H9 (cell line): ENCODE measurements around the gene ARID5A. TPM values are rescaled to one million over a fixed set of nuclear protein-coding genes. Genes with fewer than 3 reads are reported as not detected.

Source experiments
- DNase-seq: peaks from one replicate; pipeline ENCODE4 v3.0.0-alpha.2; 2017
- H2AFZ ChIP-seq: one replicate; pipeline ENCODE4 v1.6.1; 2013; ENCODE audit warnings: mild to moderate bottlenecking, low read length, control low read depth, moderate library complexity
- H2AK5ac ChIP-seq: 2 replicates; pipeline ENCODE4 v1.6.1; 2013; ENCODE audit warnings: low read length, control low read depth, mixed read lengths; ENCODE audit not compliant: insufficient read length
- H2BK120ac ChIP-seq: one replicate; pipeline ENCODE4 v1.6.1; 2013; ENCODE audit warnings: low read depth, mild to moderate bottlenecking, low read length, control low read depth, inconsistent platforms; ENCODE audit not compliant: poor library complexity, severe bottlenecking
- H2BK12ac ChIP-seq: 2 replicates; pipeline ENCODE4 v1.6.1; 2013; ENCODE audit warnings: low read length, control low read depth, mixed read lengths, low read depth; ENCODE audit not compliant: insufficient read length
- H2BK15ac ChIP-seq: 2 replicates; pipeline ENCODE4 v1.6.1; 2013; ENCODE audit warnings: low read depth, low read length, control low read depth
- H2BK20ac ChIP-seq: one replicate; pipeline ENCODE4 v1.6.1; 2013; ENCODE audit warnings: low read depth, mild to moderate bottlenecking, low read length, control low read depth, inconsistent platforms; ENCODE audit not compliant: poor library complexity, severe bottlenecking
- H2BK5ac ChIP-seq: 2 replicates; pipeline ENCODE4 v1.6.1; 2013; ENCODE audit warnings: low read length, control low read depth, mixed read lengths; ENCODE audit not compliant: insufficient read length
- H3K14ac ChIP-seq: 2 replicates; pipeline ENCODE4 v1.6.1; 2013; ENCODE audit warnings: low read length, control low read depth; ENCODE audit not compliant: insufficient read depth
- H3K18ac ChIP-seq: 2 replicates; pipeline ENCODE4 v1.6.1; 2013; ENCODE audit warnings: low read depth, mild to moderate bottlenecking, mixed read lengths, low read length, control low read depth; ENCODE audit not compliant: insufficient read length
- H3K23ac ChIP-seq: 2 replicates; pipeline ENCODE4 v1.6.1; 2013; ENCODE audit warnings: low read length, control low read depth, mixed read lengths, low read depth; ENCODE audit not compliant: insufficient read length
- H3K23me2 ChIP-seq: 2 replicates; pipeline ENCODE4 v1.6.1; 2013; ENCODE audit warnings: low read depth, mild to moderate bottlenecking, mixed read lengths, low read length, control low read depth; ENCODE audit not compliant: insufficient read length, poor library complexity, severe bottlenecking
- H3K27ac ChIP-seq: 2 replicates; pipeline ENCODE4 v1.5.1; 2013; ENCODE audit warnings: low read length, control low read depth, mixed read lengths, low read depth; ENCODE audit not compliant: insufficient read length
- H3K27me3 ChIP-seq: 2 replicates; pipeline ENCODE4 v1.6.1; 2013; ENCODE audit warnings: low read length, control low read depth, inconsistent platforms; ENCODE audit not compliant: insufficient read depth
- H3K4ac ChIP-seq: 2 replicates; pipeline ENCODE4 v1.6.1; 2013; ENCODE audit warnings: low read depth, mild to moderate bottlenecking, control low read depth, inconsistent platforms, low read length, moderate library complexity
- H3K4me1 ChIP-seq: 2 replicates; pipeline ENCODE4 v1.6.1; 2013; ENCODE audit warnings: low read length, control low read depth, inconsistent platforms; ENCODE audit not compliant: insufficient read depth
- H3K4me2 ChIP-seq: 2 replicates; pipeline ENCODE4 v1.6.1; 2013; ENCODE audit warnings: low read length, control low read depth, mixed read lengths; ENCODE audit not compliant: insufficient read length, insufficient read depth
- H3K56ac ChIP-seq: 2 replicates; pipeline ENCODE4 v1.6.1; 2013; ENCODE audit warnings: low read depth, mild to moderate bottlenecking, mixed read lengths, low read length, control low read depth; ENCODE audit not compliant: insufficient read length
- H3K79me1 ChIP-seq: 2 replicates; pipeline ENCODE4 v1.6.1; 2013; ENCODE audit warnings: low read depth, mild to moderate bottlenecking, moderate library complexity, low read length, control low read depth, inconsistent platforms; ENCODE audit not compliant: insufficient read depth, poor library complexity, severe bottlenecking
- H3K79me2 ChIP-seq: 2 replicates; pipeline ENCODE4 v1.6.1; 2013; ENCODE audit warnings: low read length, control low read depth, inconsistent platforms; ENCODE audit not compliant: insufficient read depth
- H3K9ac ChIP-seq: 2 replicates; pipeline ENCODE4 v1.6.1; 2013; ENCODE audit warnings: low read length, control low read depth, mixed read lengths; ENCODE audit not compliant: insufficient read length; ENCODE audit errors: extremely low read depth
- H3K9me3 ChIP-seq: one replicate; pipeline ENCODE4 v1.6.1; 2013; ENCODE audit warnings: low read depth, low read length, inconsistent platforms; ENCODE audit not compliant: control insufficient read depth
- H3T11ph ChIP-seq: one replicate; pipeline ENCODE4 v1.6.1; 2013; ENCODE audit warnings: mild to moderate bottlenecking, low read length, control low read depth, inconsistent platforms
- H4K20me1 ChIP-seq: one replicate; pipeline ENCODE4 v1.6.1; 2013; ENCODE audit not compliant: control insufficient read depth, insufficient read length, insufficient read depth
- H4K5ac ChIP-seq: 2 replicates; pipeline ENCODE4 v1.6.1; 2013; ENCODE audit warnings: low read depth, mild to moderate bottlenecking, mixed read lengths, low read length, control low read depth; ENCODE audit not compliant: insufficient read length
- H4K8ac ChIP-seq: replicated peaks from 2 replicates; pipeline ENCODE4 v1.6.1; 2013; ENCODE audit warnings: low read length, control low read depth, mixed read lengths, low read depth; ENCODE audit not compliant: insufficient read length
- H4K91ac ChIP-seq: 2 replicates; pipeline ENCODE4 v1.6.1; 2013; ENCODE audit warnings: low read depth, mild to moderate bottlenecking, moderate library complexity, mixed read lengths, low read length, control low read depth; ENCODE audit not compliant: insufficient read length
- H3K27ac Mint-ChIP-seq, 3 experiments: 2 replicates in 2 of 3; 3 replicates in 1 of 3; pipeline ENCODE4 v1.8.0; 2020 to 2021; ENCODE audit warnings: mixed read lengths in 3 of 3, mild to moderate bottlenecking in 1 of 3, moderate library complexity in 1 of 3
- H3K27me3 Mint-ChIP-seq: 2 replicates; pipeline ENCODE4 v1.8.0; 2021; ENCODE audit warnings: low read depth, mild to moderate bottlenecking, moderate library complexity, mixed read lengths
- H3K36me3 Mint-ChIP-seq, 3 experiments: 2 replicates in 2 of 3; 3 replicates in 1 of 3; pipeline ENCODE4 v1.8.0; 2020 to 2021; ENCODE audit warnings: low read depth in 3 of 3, mixed read lengths in 3 of 3; ENCODE audit not compliant: insufficient read depth in 1 of 3
- H3K4me1 Mint-ChIP-seq, 2 experiments: 2 replicates each; pipeline ENCODE4 v1.8.0; 2020; ENCODE audit warnings: mixed read lengths in 2 of 2
- H3K4me3 Mint-ChIP-seq, 2 experiments: 2 replicates in 1 of 2; 3 replicates in 1 of 2; pipeline ENCODE4 v1.8.0; 2020 to 2021; ENCODE audit warnings: mild to moderate bottlenecking in 2 of 2, mixed read lengths in 2 of 2, moderate library complexity in 1 of 2
- H3K9me3 Mint-ChIP-seq, 2 experiments: 2 replicates in 1 of 2; 3 replicates in 1 of 2; pipeline ENCODE4 v1.8.0; 2020; ENCODE audit warnings: mild to moderate bottlenecking in 2 of 2, mixed read lengths in 2 of 2, moderate library complexity in 1 of 2
- CTCF ChIP-seq: fragments of 200-600 bp; sonication (generic); conservative IDR thresholded peaks from 3 replicates; pipeline ENCODE4 v1.8.0; 2021; ENCODE audit warnings: antibody characterized with exemption, mild to moderate bottlenecking
- WGBS: extraction: QIAGEN DNeasy Blood & Tissue Kit; methylation state at CpG from one replicate; pipeline ENCODE4 v1.1.7; 2013; ENCODE audit warnings: missing lambda C conversion rate, low lambda C conversion rate, mixed read lengths; ENCODE audit not compliant: insufficient read length; ENCODE audit errors: extremely low coverage; 5-methylcytosine and 5-hydroxymethylcytosine counted together
- total RNA-seq: library from RNA; stranded (reverse); gene quantifications from 2 replicates; pipeline ENCODE4 v1.2.1, GENCODE V29; 2021

ARID5A gene
- total RNA-seq, 1 experiment from 2014 or later, result 4.5 TPM

- no peaks in the 10 kb centered on the region for H3K9me3 ChIP-seq
- peak; percentile 87 for TF ChIP-seq CTCF
- H3K27me3 Mint-ChIP-seq, result peaks cover 2% of the 10 kb centered on the region; the same call in 1 of the 2 replicates
- H3K4me1 Mint-ChIP-seq, result peaks cover 17 to 25% of the 10 kb centered on the region in 2 experiments
- H2BK15ac ChIP-seq, result no peak overlapping the region
- DNase-seq, result peak; percentile 90
- peak overlapping the region in 1 of 2 experiments; percentile 54; a peak in 2 of 5 replicates for H3K4me3 Mint-ChIP-seq
- H4K20me1 ChIP-seq, result no peaks in the 10 kb centered on the region
- no peak overlapping the region for H2BK20ac ChIP-seq
- no peak overlapping the region for H3K18ac ChIP-seq
- H3K27ac Mint-ChIP-seq, result 0 out of 7 replicates have a peak overlapping the region, but pooled peaks of 1 of the 3 experiments have one; percentile 48
- H3K9ac ChIP-seq, result no peak overlapping the region
- no peak overlapping the region for H3K4ac ChIP-seq
- peaks cover 4 to 5% of the 10 kb centered on the region in 2 experiments; a peak in 3 of 5 replicates for H3K9me3 Mint-ChIP-seq
- WGBS, result no CpG with 5 or more reads among the region's 61 CpGs
- H3K4me1 ChIP-seq, result no peaks in the 10 kb centered on the region
- H3K27ac ChIP-seq, result no peak overlapping the region
- H3T11ph ChIP-seq, result no peak overlapping the region
- no peak overlapping the region for H3K23ac ChIP-seq
- no peak overlapping the region for H4K8ac ChIP-seq
- H4K91ac ChIP-seq, result no peak overlapping the region
- H3K56ac ChIP-seq, result no peak overlapping the region
- H3K27me3 ChIP-seq, result no peaks in the 10 kb centered on the region
- H3K23me2 ChIP-seq, result no peaks in the 10 kb centered on the region
- no peak overlapping the region for H2BK12ac ChIP-seq
- no peak overlapping the region for H3K4me2 ChIP-seq
- H4K5ac ChIP-seq, result no peak overlapping the region
- H2BK5ac ChIP-seq, result no peak overlapping the region
- H2AK5ac ChIP-seq, result no peak overlapping the region
- H2BK120ac ChIP-seq, result no peak overlapping the region
- H3K14ac ChIP-seq, result no peak overlapping the region
- no peak overlapping the region for H2AFZ ChIP-seq
- no peaks in the 10 kb centered on the region for H3K79me2 ChIP-seq
- peaks cover 4 to 6% (median 5%) of the 10 kb centered on the region in 3 experiments; a peak in 6 of 7 replicates for H3K36me3 Mint-ChIP-seq
- H3K79me1 ChIP-seq, result no peaks in the 10 kb centered on the region
Measured at GRCh38 chr2:96549967-96550786, 13.6 kb downstream of the ARID5A start.
